Neuronal stem cell (in vitro differentiated cells): ENCODE results near the gene COASY.
A peak's percentile ranks its signal among the peaks of the same experiment; 100 is the strongest.

ENCODE experiments used
- DNase-seq: peaks from one replicate; pipeline ENCODE4 v3.0.0-alpha.2; 2013; ENCODE audit warnings: low spot score
- H2AFZ ChIP-seq: one replicate; pipeline ENCODE4 v1.6.1; 2013; ENCODE audit warnings: mild to moderate bottlenecking, low read length, inconsistent platforms
- H2AK5ac ChIP-seq: 2 replicates; pipeline ENCODE4 v1.6.1; 2013; ENCODE audit warnings: low read depth, mild to moderate bottlenecking, inconsistent platforms, low read length, moderate library complexity, mixed read lengths
- H2BK120ac ChIP-seq: 2 replicates; pipeline ENCODE4 v1.6.1; 2013; ENCODE audit warnings: low read depth, mild to moderate bottlenecking, inconsistent platforms, low read length, moderate library complexity, mixed read lengths
- H2BK12ac ChIP-seq: one replicate; pipeline ENCODE4 v1.6.1; 2013; ENCODE audit warnings: low read length, inconsistent platforms
- H2BK15ac ChIP-seq: 2 replicates; pipeline ENCODE4 v1.6.1; 2013; ENCODE audit warnings: mild to moderate bottlenecking, low read length, inconsistent platforms, mixed read lengths
- H2BK5ac ChIP-seq: one replicate; pipeline ENCODE4 v1.6.1; 2013; ENCODE audit warnings: inconsistent platforms, mild to moderate bottlenecking, low read length, moderate library complexity
- H3K14ac ChIP-seq: one replicate; pipeline ENCODE4 v1.6.1; 2013; ENCODE audit warnings: low read length, inconsistent platforms
- H3K18ac ChIP-seq: 2 replicates; pipeline ENCODE4 v1.6.1; 2013; ENCODE audit warnings: low read length, inconsistent platforms
- H3K23ac ChIP-seq: 2 replicates; pipeline ENCODE4 v1.6.1; 2013; ENCODE audit warnings: low read depth, mild to moderate bottlenecking, mixed read lengths, low read length, inconsistent platforms; ENCODE audit not compliant: poor library complexity
- H3K27ac ChIP-seq: replicated peaks from 3 replicates; pipeline ENCODE4 v1.5.1; 2013; ENCODE audit warnings: low read length, inconsistent platforms
- H3K27me3 ChIP-seq, 3 experiments: 2 replicates each; pipeline ENCODE4 v1.6.1; 2013; ENCODE audit warnings: low read length in 3 of 3, mild to moderate bottlenecking in 2 of 3, inconsistent platforms in 1 of 3, low read depth in 1 of 3, mixed read lengths in 1 of 3, moderate library complexity in 1 of 3; ENCODE audit not compliant: control insufficient read depth in 3 of 3, insufficient read depth in 3 of 3
- H3K36me3 ChIP-seq, 2 donors: replicated peaks in 1 of 2; 2 replicates each; pipeline ENCODE4 v1.6.1; 2013; ENCODE audit warnings: low read length in 2 of 2; ENCODE audit not compliant: control insufficient read depth in 2 of 2, insufficient read depth in 2 of 2
- H3K4ac ChIP-seq: 2 replicates; pipeline ENCODE4 v1.6.1; 2013; ENCODE audit warnings: inconsistent platforms, mild to moderate bottlenecking, low read length, moderate library complexity
- H3K4me1 ChIP-seq, 2 donors: 1 replicate in 1 of 2; 2 replicates in 1 of 2; pipeline ENCODE4 v1.6.1; 2013; ENCODE audit warnings: low read length in 2 of 2, low read depth in 1 of 2; ENCODE audit not compliant: control insufficient read depth in 2 of 2, insufficient read depth in 1 of 2
- H3K4me2 ChIP-seq: one replicate; pipeline ENCODE4 v1.6.1; 2013; ENCODE audit warnings: mild to moderate bottlenecking, low read length, inconsistent platforms; ENCODE audit not compliant: insufficient read depth, poor library complexity, severe bottlenecking
- H3K4me3 ChIP-seq, 2 donors: 2 replicates each; pipeline ENCODE4 v1.5.1; 2013; ENCODE audit warnings: low read length in 2 of 2, mild to moderate bottlenecking in 2 of 2, inconsistent platforms in 1 of 2, moderate library complexity in 1 of 2
- H3K79me1 ChIP-seq: one replicate; pipeline ENCODE4 v1.6.1; 2013; ENCODE audit warnings: low read depth, mild to moderate bottlenecking, inconsistent platforms, low read length, moderate library complexity
- H3K9ac ChIP-seq: one replicate; pipeline ENCODE4 v1.6.1; 2013; ENCODE audit warnings: mild to moderate bottlenecking, low read depth, low read length, inconsistent platforms; ENCODE audit not compliant: poor library complexity
- H3K9me3 ChIP-seq, 2 donors: replicated peaks in 1 of 2; 2 replicates each; pipeline versions ENCODE3 to v1.6.1; 2013; ENCODE audit warnings: low read length in 2 of 2, mild to moderate bottlenecking in 2 of 2, inconsistent platforms in 1 of 2, low read depth in 1 of 2, mixed read lengths in 1 of 2, moderate library complexity in 1 of 2; ENCODE audit not compliant: control insufficient read depth in 2 of 2, insufficient read depth in 1 of 2
- H4K8ac ChIP-seq: one replicate; pipeline ENCODE4 v1.6.1; 2013; ENCODE audit warnings: low read depth, mild to moderate bottlenecking, inconsistent platforms, low read length, moderate library complexity
- H4K91ac ChIP-seq: one replicate; pipeline ENCODE4 v1.6.1; 2013; ENCODE audit warnings: low read length, low read depth, mild to moderate bottlenecking, inconsistent platforms; ENCODE audit not compliant: poor library complexity
- WGBS, 2 donors: extraction: QIAGEN DNeasy Blood & Tissue Kit; methylation state at CpG; one replicate each; pipeline ENCODE4 v1.1.7; 2013; ENCODE audit warnings: missing lambda C conversion rate in 2 of 2, mixed read lengths in 1 of 2; ENCODE audit not compliant: insufficient read length in 2 of 2, insufficient replicate concordance in 1 of 2; ENCODE audit errors: extremely low coverage in 2 of 2; 5-methylcytosine and 5-hydroxymethylcytosine counted together

COASY gene

GRCh38 chr17:42521036-42521435 lies 40.9 kb upstream of the COASY start:
- Histone ChIP-seq H4K91ac (no peak overlapping the region), H3K27ac (peak overlapping the region; percentile 92), H3K79me1 (peaks cover 3% of the 10 kb centered on the region), H3K9me3 (no peaks in the 10 kb centered on the region), H3K4me2 (no peak overlapping the region), H3K4me1 (peaks cover 50 to 54% of the 10 kb centered on the region in 2 donors), H2BK15ac (peak overlapping the region; percentile 29), H2AFZ (no peak overlapping the region), H3K4me3 (no peak overlapping the region), H2BK120ac (no peak overlapping the region), H2BK5ac (peak overlapping the region; percentile 39), H3K9ac (no peak overlapping the region), H3K18ac (peak overlapping the region; percentile 86), H2BK12ac (no peak overlapping the region), H4K8ac (peak overlapping the region; percentile 19), H3K23ac (no peak overlapping the region), H2AK5ac (no peak overlapping the region), H3K27me3 (no peaks in the 10 kb centered on the region), H3K14ac (no peak overlapping the region), H3K36me3 (peaks cover 14 to 45% of the 10 kb centered on the region in 2 donors), H3K4ac (no peak overlapping the region)
- WGBS, 2 donors, result no CpG with 5 or more reads among the region's 8 CpGs
- DNase-seq, result no peak

GRCh38 chr17:42521666-42522262 lies 40.2 kb upstream of the COASY start:
- H3K23ac ChIP-seq, result peak overlapping the region; percentile 16
- H2BK15ac ChIP-seq, result peak overlapping the region; percentile 79
- peaks cover 3% of the 10 kb centered on the region for H3K79me1 ChIP-seq
- peak overlapping the region; percentile 69 for H2BK120ac ChIP-seq
- no CpG with 5 or more reads among the region's 11 CpGs for WGBS, 2 donors
- peak overlapping the region; percentile 17 for H3K4ac ChIP-seq
- H3K27ac ChIP-seq, result peak overlapping the region; percentile 92
- H3K4me1 ChIP-seq, result peaks cover 50 to 51% of the 10 kb centered on the region in 2 donors
- DNase-seq, result no peak
- H4K8ac ChIP-seq, result no peak overlapping the region
- peak overlapping the region; percentile 50 for H3K18ac ChIP-seq
- peak overlapping the region; percentile 88 for H2BK5ac ChIP-seq
- no peak overlapping the region for H3K9ac ChIP-seq
- H3K36me3 ChIP-seq, result peaks cover 13 to 38% of the 10 kb centered on the region in 2 donors
- H2BK12ac ChIP-seq, result no peak overlapping the region
- H2AK5ac ChIP-seq, result peak overlapping the region; percentile 98
- no peak overlapping the region for H4K91ac ChIP-seq
- no peaks in the 10 kb centered on the region for H3K9me3 ChIP-seq
- H3K27me3 ChIP-seq, result no peaks in the 10 kb centered on the region
- no peak overlapping the region for H3K4me2 ChIP-seq
- H3K4me3 ChIP-seq, result no peak overlapping the region
- H3K14ac ChIP-seq, result no peak overlapping the region
- no peak overlapping the region for H2AFZ ChIP-seq

- peak overlapping the region; percentile 79 for H2BK15ac ChIP-seq
- H2AK5ac ChIP-seq, result peak overlapping the region; percentile 98
- no peak overlapping the region for H4K91ac ChIP-seq
- no peak overlapping the region for H4K8ac ChIP-seq
- peak overlapping the region; percentile 69 for H2BK120ac ChIP-seq
- no peak overlapping the region for H3K4me3 ChIP-seq
- H2AFZ ChIP-seq, result no peak overlapping the region
- no CpG with 5 or more reads among the region's 9 CpGs for WGBS, 2 donors
- no peak overlapping the region for H3K4me2 ChIP-seq
- H3K23ac ChIP-seq, result peak overlapping the region; percentile 57
- peak overlapping the region; percentile 81 for H3K18ac ChIP-seq
- peak overlapping the region; percentile 25 for H3K9ac ChIP-seq
- H3K79me1 ChIP-seq, result peaks cover 3% of the 10 kb centered on the region
- H3K9me3 ChIP-seq, result no peaks in the 10 kb centered on the region
- peak overlapping the region; percentile 88 for H2BK5ac ChIP-seq
- H3K4me1 ChIP-seq, result peaks cover 50% of the 10 kb centered on the region in 2 donors
- no peak for DNase-seq
- peaks cover 12 to 34% of the 10 kb centered on the region in 2 donors for H3K36me3 ChIP-seq
- H2BK12ac ChIP-seq, result peak overlapping the region; percentile 77
- H3K27me3 ChIP-seq, result no peaks in the 10 kb centered on the region
- no peak overlapping the region for H3K27ac ChIP-seq
- H3K14ac ChIP-seq, result no peak overlapping the region
- H3K4ac ChIP-seq, result peak overlapping the region; percentile 17
These were observed 39.6 kb upstream of the COASY start for GRCh38 chr17:42522263-42522790.

- no peak overlapping the region for H3K14ac ChIP-seq
- DNase-seq, result no peak
- WGBS, 2 donors, result no CpG with 5 or more reads among the region's 8 CpGs
- H3K27me3 ChIP-seq, result no peaks in the 10 kb centered on the region
- no peak overlapping the region for H4K8ac ChIP-seq
- H2BK5ac ChIP-seq, result peak overlapping the region; percentile 88
- no peak overlapping the region for H4K91ac ChIP-seq
- no peak overlapping the region for H3K27ac ChIP-seq
- peak overlapping the region; percentile 23 for H3K18ac ChIP-seq
- no peak overlapping the region for H2BK120ac ChIP-seq
- H3K36me3 ChIP-seq, result peaks cover 12 to 30% of the 10 kb centered on the region in 2 donors
- peaks cover 3% of the 10 kb centered on the region for H3K79me1 ChIP-seq
- no peak overlapping the region for H2AFZ ChIP-seq
- H3K4me1 ChIP-seq, result peaks cover 49 to 50% of the 10 kb centered on the region in 2 donors
- H3K4ac ChIP-seq, result no peak overlapping the region
- no peak overlapping the region for H3K4me2 ChIP-seq
- H3K4me3 ChIP-seq, result no peak overlapping the region
- peak overlapping the region; percentile 77 for H2BK12ac ChIP-seq
- H3K23ac ChIP-seq, result peak overlapping the region; percentile 57
- H3K9ac ChIP-seq, result no peak overlapping the region
- no peaks in the 10 kb centered on the region for H3K9me3 ChIP-seq
- peak overlapping the region; percentile 98 for H2AK5ac ChIP-seq
- peak overlapping the region; percentile 79 for H2BK15ac ChIP-seq
These were observed 39.1 kb upstream of the COASY start for GRCh38 chr17:42522798-42523278.
